Measurements from ENCODE around the gene CRACDL. TPM values are rescaled to one million over a fixed set of nuclear protein-coding genes. Genes with fewer than 3 reads are reported as not detected.

Gene CRACDL
- total RNA-seq, 1 donor: not detected

- no peak overlapping the region for H3K4me3 ChIP-seq (ENCODE audit: insufficient read depth, low read length)
- no peak for TF ChIP-seq CTCF (IDR thresholded peaks at IDR 0.05; ENCODE audit: extremely low read depth, low read depth, low read length)
These were observed 11.1 kb downstream of the CRACDL start for GRCh38 chr2:98924910-98925309.

GRCh38 chr2:98924038-98924830 is 11.8 kb downstream of the CRACDL start:
- no peaks in the 10 kb centered on the region for H3K79me2 ChIP-seq (ENCODE audit: insufficient read depth, low read length)
- H3K4me3 ChIP-seq (ENCODE audit: insufficient read depth, low read length): no peak overlapping the region
- peak; percentile 50 for DNase-seq (ENCODE audit: insufficient read length, low spot score, missing footprints)
- no peak overlapping the region for H3K27ac ChIP-seq (ENCODE audit: low read depth, low read length)
- TF ChIP-seq CTCF (IDR thresholded peaks at IDR 0.05; ENCODE audit: extremely low read depth, low read depth, low read length): no peak
- no peaks in the 10 kb centered on the region for H4K20me1 ChIP-seq (ENCODE audit: insufficient read depth, low read length)
- H2AFZ ChIP-seq (ENCODE audit: low read length): no peak overlapping the region
- no peaks in the 10 kb centered on the region for H3K9me3 ChIP-seq (ENCODE audit: low read depth, low read length)
- no peaks in the 10 kb centered on the region for H3K36me3 ChIP-seq (ENCODE audit: insufficient read depth, low read length)
- H3K4me2 ChIP-seq (ENCODE audit: insufficient read depth, low read length): no peak overlapping the region
- peaks cover 9% of the 10 kb centered on the region for H3K4me1 ChIP-seq (ENCODE audit: insufficient read depth, low read length)
- peaks cover 7% of the 10 kb centered on the region for H3K27me3 ChIP-seq (ENCODE audit: insufficient read depth, low read length)

More at GRCh38 chr2:98924910-98925309, 11.1 kb downstream of the CRACDL start:
- peaks cover 7% of the 10 kb centered on the region for H3K27me3 ChIP-seq (ENCODE audit: insufficient read depth, low read length)
- no peak overlapping the region for H3K27ac ChIP-seq (ENCODE audit: low read depth, low read length)
- H3K4me1 ChIP-seq (ENCODE audit: insufficient read depth, low read length): peaks cover 9% of the 10 kb centered on the region
- H3K9me3 ChIP-seq (ENCODE audit: low read depth, low read length): no peaks in the 10 kb centered on the region
- H2AFZ ChIP-seq (ENCODE audit: low read length): no peak overlapping the region
- no peaks in the 10 kb centered on the region for H4K20me1 ChIP-seq (ENCODE audit: insufficient read depth, low read length)
- H3K79me2 ChIP-seq (ENCODE audit: insufficient read depth, low read length): no peaks in the 10 kb centered on the region
- no peak for DNase-seq (ENCODE audit: insufficient read length, low spot score, missing footprints)
- no peaks in the 10 kb centered on the region for H3K36me3 ChIP-seq (ENCODE audit: insufficient read depth, low read length)
- no peak overlapping the region for H3K4me2 ChIP-seq (ENCODE audit: insufficient read depth, low read length)

GRCh38 chr2:98923244-98923940 is 12.6 kb downstream of the CRACDL start:
- no peaks in the 10 kb centered on the region for H3K79me2 ChIP-seq (ENCODE audit: insufficient read depth, low read length)
- H2AFZ ChIP-seq (ENCODE audit: low read length): no peak overlapping the region
- no peak for DNase-seq (ENCODE audit: insufficient read length, low spot score, missing footprints)
- H3K9me3 ChIP-seq (ENCODE audit: low read depth, low read length): no peaks in the 10 kb centered on the region
- no peaks in the 10 kb centered on the region for H4K20me1 ChIP-seq (ENCODE audit: insufficient read depth, low read length)
- no peak for TF ChIP-seq CTCF (IDR thresholded peaks at IDR 0.05; ENCODE audit: extremely low read depth, low read depth, low read length)
- no peak overlapping the region for H3K4me2 ChIP-seq (ENCODE audit: insufficient read depth, low read length)
- H3K36me3 ChIP-seq (ENCODE audit: insufficient read depth, low read length): no peaks in the 10 kb centered on the region
- no peak overlapping the region for H3K4me3 ChIP-seq (ENCODE audit: insufficient read depth, low read length)
- no peak overlapping the region for H3K27ac ChIP-seq (ENCODE audit: low read depth, low read length)
- peaks cover 9% of the 10 kb centered on the region for H3K4me1 ChIP-seq (ENCODE audit: insufficient read depth, low read length)
- H3K27me3 ChIP-seq (ENCODE audit: insufficient read depth, low read length): peaks cover 12% of the 10 kb centered on the region

- no peak overlapping the region for H3K4me3 ChIP-seq (ENCODE audit: insufficient read depth, low read length)
- H2AFZ ChIP-seq (ENCODE audit: low read length): no peak overlapping the region
- DNase-seq (ENCODE audit: insufficient read length, low spot score, missing footprints): no peak
- no peaks in the 10 kb centered on the region for H3K36me3 ChIP-seq (ENCODE audit: insufficient read depth, low read length)
- no peak overlapping the region for H3K4me2 ChIP-seq (ENCODE audit: insufficient read depth, low read length)
- no peak overlapping the region for H3K27ac ChIP-seq (ENCODE audit: low read depth, low read length)
- TF ChIP-seq CTCF (IDR thresholded peaks at IDR 0.05; ENCODE audit: extremely low read depth, low read depth, low read length): no peak
- H3K27me3 ChIP-seq (ENCODE audit: insufficient read depth, low read length): peaks cover 12% of the 10 kb centered on the region
- no peaks in the 10 kb centered on the region for H3K9me3 ChIP-seq (ENCODE audit: low read depth, low read length)
- no peaks in the 10 kb centered on the region for H3K79me2 ChIP-seq (ENCODE audit: insufficient read depth, low read length)
- peaks cover 13% of the 10 kb centered on the region for H3K4me1 ChIP-seq (ENCODE audit: insufficient read depth, low read length)
- no peaks in the 10 kb centered on the region for H4K20me1 ChIP-seq (ENCODE audit: insufficient read depth, low read length)
These were observed 15.0 kb downstream of the CRACDL start for GRCh38 chr2:98921062-98921461.

All from osteoblast (primary cell).